Neuronal stem cell (in vitro differentiated cells): ENCODE results near the gene ZNF737. TPM values are rescaled to one million over a fixed set of nuclear protein-coding genes. Genes with fewer than 3 reads are reported as not detected.
"Not testable (repeated sequence)": the region's sequence is repeated elsewhere in the genome, so short reads cannot be mapped to it uniquely, and the experiment has no call there.

Source experiments
- DNase-seq: peaks from one replicate; pipeline ENCODE4 v3.0.0-alpha.2; 2013; ENCODE audit warnings: low spot score
- H2AFZ ChIP-seq: one replicate; pipeline ENCODE4 v1.6.1; 2013; ENCODE audit warnings: mild to moderate bottlenecking, low read length, inconsistent platforms
- H2AK5ac ChIP-seq: 2 replicates; pipeline ENCODE4 v1.6.1; 2013; ENCODE audit warnings: low read depth, mild to moderate bottlenecking, inconsistent platforms, low read length, moderate library complexity, mixed read lengths
- H2BK120ac ChIP-seq: 2 replicates; pipeline ENCODE4 v1.6.1; 2013; ENCODE audit warnings: low read depth, mild to moderate bottlenecking, inconsistent platforms, low read length, moderate library complexity, mixed read lengths
- H2BK12ac ChIP-seq: one replicate; pipeline ENCODE4 v1.6.1; 2013; ENCODE audit warnings: low read length, inconsistent platforms
- H2BK15ac ChIP-seq: 2 replicates; pipeline ENCODE4 v1.6.1; 2013; ENCODE audit warnings: mild to moderate bottlenecking, low read length, inconsistent platforms, mixed read lengths
- H2BK5ac ChIP-seq: one replicate; pipeline ENCODE4 v1.6.1; 2013; ENCODE audit warnings: inconsistent platforms, mild to moderate bottlenecking, low read length, moderate library complexity
- H3K14ac ChIP-seq: one replicate; pipeline ENCODE4 v1.6.1; 2013; ENCODE audit warnings: low read length, inconsistent platforms
- H3K18ac ChIP-seq: 2 replicates; pipeline ENCODE4 v1.6.1; 2013; ENCODE audit warnings: low read length, inconsistent platforms
- H3K23ac ChIP-seq: 2 replicates; pipeline ENCODE4 v1.6.1; 2013; ENCODE audit warnings: low read depth, mild to moderate bottlenecking, mixed read lengths, low read length, inconsistent platforms; ENCODE audit not compliant: poor library complexity
- H3K27ac ChIP-seq: replicated peaks from 3 replicates; pipeline ENCODE4 v1.5.1; 2013; ENCODE audit warnings: low read length, inconsistent platforms
- H3K27me3 ChIP-seq, 3 experiments: 2 replicates each; pipeline ENCODE4 v1.6.1; 2013; ENCODE audit warnings: low read length in 3 of 3, mild to moderate bottlenecking in 2 of 3, inconsistent platforms in 1 of 3, low read depth in 1 of 3, mixed read lengths in 1 of 3, moderate library complexity in 1 of 3; ENCODE audit not compliant: control insufficient read depth in 3 of 3, insufficient read depth in 3 of 3
- H3K36me3 ChIP-seq, 2 donors: replicated peaks in 1 of 2; 2 replicates each; pipeline ENCODE4 v1.6.1; 2013; ENCODE audit warnings: low read length in 2 of 2; ENCODE audit not compliant: control insufficient read depth in 2 of 2, insufficient read depth in 2 of 2
- H3K4ac ChIP-seq: 2 replicates; pipeline ENCODE4 v1.6.1; 2013; ENCODE audit warnings: inconsistent platforms, mild to moderate bottlenecking, low read length, moderate library complexity
- H3K4me1 ChIP-seq, 2 donors: 1 replicate in 1 of 2; 2 replicates in 1 of 2; pipeline ENCODE4 v1.6.1; 2013; ENCODE audit warnings: low read length in 2 of 2, low read depth in 1 of 2; ENCODE audit not compliant: control insufficient read depth in 2 of 2, insufficient read depth in 1 of 2
- H3K4me2 ChIP-seq: one replicate; pipeline ENCODE4 v1.6.1; 2013; ENCODE audit warnings: mild to moderate bottlenecking, low read length, inconsistent platforms; ENCODE audit not compliant: insufficient read depth, poor library complexity, severe bottlenecking
- H3K4me3 ChIP-seq, 2 donors: 2 replicates each; pipeline ENCODE4 v1.5.1; 2013; ENCODE audit warnings: low read length in 2 of 2, mild to moderate bottlenecking in 2 of 2, inconsistent platforms in 1 of 2, moderate library complexity in 1 of 2
- H3K79me1 ChIP-seq: one replicate; pipeline ENCODE4 v1.6.1; 2013; ENCODE audit warnings: low read depth, mild to moderate bottlenecking, inconsistent platforms, low read length, moderate library complexity
- H3K9ac ChIP-seq: one replicate; pipeline ENCODE4 v1.6.1; 2013; ENCODE audit warnings: mild to moderate bottlenecking, low read depth, low read length, inconsistent platforms; ENCODE audit not compliant: poor library complexity
- H3K9me3 ChIP-seq, 2 donors: replicated peaks in 1 of 2; 2 replicates each; pipeline versions ENCODE3 to v1.6.1; 2013; ENCODE audit warnings: low read length in 2 of 2, mild to moderate bottlenecking in 2 of 2, inconsistent platforms in 1 of 2, low read depth in 1 of 2, mixed read lengths in 1 of 2, moderate library complexity in 1 of 2; ENCODE audit not compliant: control insufficient read depth in 2 of 2, insufficient read depth in 1 of 2
- H4K8ac ChIP-seq: one replicate; pipeline ENCODE4 v1.6.1; 2013; ENCODE audit warnings: low read depth, mild to moderate bottlenecking, inconsistent platforms, low read length, moderate library complexity
- H4K91ac ChIP-seq: one replicate; pipeline ENCODE4 v1.6.1; 2013; ENCODE audit warnings: low read length, low read depth, mild to moderate bottlenecking, inconsistent platforms; ENCODE audit not compliant: poor library complexity
- WGBS, 2 donors: extraction: QIAGEN DNeasy Blood & Tissue Kit; methylation state at CpG; one replicate each; pipeline ENCODE4 v1.1.7; 2013; ENCODE audit warnings: missing lambda C conversion rate in 2 of 2, mixed read lengths in 1 of 2; ENCODE audit not compliant: insufficient read length in 2 of 2, insufficient replicate concordance in 1 of 2; ENCODE audit errors: extremely low coverage in 2 of 2; 5-methylcytosine and 5-hydroxymethylcytosine counted together
- polyA plus RNA-seq, 2 experiments: library from polyadenylated mRNA; stranded (reverse); fragments of 200-250 nt; gene quantifications; one replicate each; pipeline ENCODE4 v1.2.3, GENCODE V29; 2013

The ZNF737 gene
- polyA plus RNA-seq (2013, experiment 1 of 2), result 16.6 TPM
- 18.2 TPM for polyA plus RNA-seq (2013, experiment 2 of 2)

GRCh38 chr19:20565321-20566018 is at the start of gene ZNF737:
ZNF737 (minus strand) TSS chr19:20565781; CDS start chr19:20565640, 141 bp downstream.
- Histone ChIP-seq H2BK12ac (no peak within 1 kb of the TSS), H3K79me1 (no peaks in the 10 kb centered on the region), H3K14ac (peak within 1 kb of the TSS; percentile 47), H2BK120ac (no peak within 1 kb of the TSS), H3K4me1 (no peaks in the 10 kb centered on the region), H2AFZ (peak within 1 kb of the TSS; percentile 88), H3K4me2 (peak within 1 kb of the TSS; percentile 64), H3K23ac (no peak within 1 kb of the TSS), H3K27ac (peak within 1 kb of the TSS; percentile 90), H3K9ac (peak within 1 kb of the TSS; percentile 94), H2BK5ac (peak within 1 kb of the TSS; percentile 82), H3K27me3 (no peaks in the 10 kb centered on the region), H4K8ac (no peak within 1 kb of the TSS), H3K36me3 (peaks cover 3 to 34% of the 10 kb centered on the region in 2 donors), H3K9me3 (peaks cover 0 to 42% of the 10 kb centered on the region in 2 donors), H2AK5ac (peak within 1 kb of the TSS; percentile 88), H4K91ac (no peak within 1 kb of the TSS), H3K4me3 (peak within 1 kb of the TSS; percentile 82 to 95), H3K18ac (peak within 1 kb of the TSS; percentile 97), H2BK15ac (peak within 1 kb of the TSS; percentile 58), H3K4ac (no peak within 1 kb of the TSS)
- WGBS, 2 donors, result no CpG with 5 or more reads among the region's 28 CpGs
- DNase-seq, result peak; percentile 94

GRCh38 chr19:20614971-20615370 is 49.4 kb upstream of the ZNF737 start:
- not testable (repeated sequence) for H2BK12ac ChIP-seq, H2AK5ac ChIP-seq, DNase-seq, H3K4me1 ChIP-seq, H3K4me3 ChIP-seq, H3K9me3 ChIP-seq, H3K23ac ChIP-seq, H4K8ac ChIP-seq, H3K27ac ChIP-seq, H2BK5ac ChIP-seq, H3K36me3 ChIP-seq, H3K9ac ChIP-seq, H2AFZ ChIP-seq, H3K18ac ChIP-seq, H2BK15ac ChIP-seq, H3K79me1 ChIP-seq, H3K4me2 ChIP-seq, H3K4ac ChIP-seq, H4K91ac ChIP-seq, H3K14ac ChIP-seq, H2BK120ac ChIP-seq, H3K27me3 ChIP-seq
- WGBS, 2 donors, result no CpG with 5 or more reads among the region's 4 CpGs

- Histone ChIP-seq H3K36me3 (no peaks in the 10 kb centered on the region), H3K23ac (no peak overlapping the region), H3K4me3 (no peak overlapping the region), H4K91ac (no peak overlapping the region), H2AK5ac (no peak overlapping the region), H3K79me1 (no peaks in the 10 kb centered on the region), H3K14ac (no peak overlapping the region), H3K9ac (no peak overlapping the region), H3K27ac (no peak overlapping the region), H3K4ac (no peak overlapping the region), H3K4me2 (no peak overlapping the region), H3K9me3 (peaks cover 0 to 2% of the 10 kb centered on the region in 2 donors), H2BK15ac (no peak overlapping the region), H2BK5ac (no peak overlapping the region), H3K18ac (no peak overlapping the region), H2BK120ac (no peak overlapping the region), H3K4me1 (no peaks in the 10 kb centered on the region), H2BK12ac (no peak overlapping the region), H2AFZ (no peak overlapping the region), H4K8ac (no peak overlapping the region), H3K27me3 (no peaks in the 10 kb centered on the region)
- no peak for DNase-seq
- WGBS, 2 donors, result no CpG with 5 or more reads among the region's 5 CpGs
These were observed 47.2 kb upstream of the ZNF737 start for GRCh38 chr19:20612711-20613316.

GRCh38 chr19:20611866-20612265 is 46.3 kb upstream of the ZNF737 start:
- Histone ChIP-seq H3K9ac (no peak overlapping the region), H3K79me1 (no peaks in the 10 kb centered on the region), H3K36me3 (no peaks in the 10 kb centered on the region), H4K91ac (no peak overlapping the region), H3K14ac (no peak overlapping the region), H3K9me3 (peaks cover 0 to 2% of the 10 kb centered on the region in 2 donors), H3K4me2 (no peak overlapping the region), H4K8ac (no peak overlapping the region), H3K27ac (no peak overlapping the region), H2AFZ (no peak overlapping the region), H3K4me3 (no peak overlapping the region), H3K23ac (no peak overlapping the region), H2BK12ac (no peak overlapping the region), H3K27me3 (no peaks in the 10 kb centered on the region), H3K18ac (no peak overlapping the region), H2BK120ac (no peak overlapping the region), H2BK5ac (no peak overlapping the region), H2AK5ac (no peak overlapping the region), H3K4ac (no peak overlapping the region), H3K4me1 (no peaks in the 10 kb centered on the region), H2BK15ac (no peak overlapping the region)
- no CpG with 5 or more reads among the region's 6 CpGs for WGBS, 2 donors
- no peak for DNase-seq
